IMR-90 (cell line): ENCODE measurements around the gene FAM78A. TPM values are rescaled to one million over a fixed set of nuclear protein-coding genes. Genes with fewer than 3 reads are reported as not detected.

Experiments
- ATAC-seq: fragments of 200-7000 bp; cut with Tn5 transposase; 2 replicates; pipeline ENCODE4 v1.9.1; 2020; ENCODE audit warnings: low read depth, mild to moderate bottlenecking, moderate library complexity
- BruUV-seq: library from RNA; stranded (reverse); fragments of 400-500 nt; replicated peaks from 2 replicates; lab custom pipeline; 2021; lab: Mats Ljungman, UMichigan
- CTCF ChIA-PET: fragments of 300-600 bp; formaldehyde crosslinking; extraction: SDS; loops from one replicate; lab custom pipeline; 2021; ENCODE audit warnings: antibody characterized with exemption; lab: Yijun Ruan, JAX
- POLR2A ChIA-PET: fragments of 300-600 bp; sonication (Branson Sonifier 250); formaldehyde crosslinking; loops from one replicate; lab custom pipeline; 2022; ENCODE audit warnings: antibody characterized with exemption; ENCODE audit not compliant: unreplicated experiment; lab: Charles Lee
- DNase-seq: peaks from one replicate; pipeline ENCODE4 v3.0.0; 2013
- H2AFZ ChIP-seq: replicated peaks from 2 replicates; pipeline ENCODE3; 2013; ENCODE audit warnings: low read length, mild to moderate bottlenecking; ENCODE audit not compliant: poor library complexity
- H2AK5ac ChIP-seq: 2 replicates; pipeline ENCODE4 v1.6.1; 2013; ENCODE audit warnings: low read depth, low read length, inconsistent platforms
- H2AK9ac ChIP-seq: replicated peaks from 2 replicates; pipeline ENCODE3; 2013; ENCODE audit warnings: mild to moderate bottlenecking, low read depth, low read length, moderate library complexity; ENCODE audit not compliant: poor library complexity
- H2BK120ac ChIP-seq: 2 replicates; pipeline ENCODE4 v1.6.1; 2013; ENCODE audit warnings: low read depth, low read length, inconsistent platforms
- H2BK15ac ChIP-seq: 3 replicates; pipeline ENCODE4 v1.6.1; 2013; ENCODE audit warnings: low read depth, low read length, inconsistent platforms
- H2BK20ac ChIP-seq: 2 replicates; pipeline ENCODE4 v1.6.1; 2013; ENCODE audit warnings: low read depth, mild to moderate bottlenecking, inconsistent platforms, low read length, moderate library complexity
- H2BK5ac ChIP-seq: 2 replicates; pipeline ENCODE4 v1.6.1; 2013; ENCODE audit warnings: mild to moderate bottlenecking, low read depth, low read length, inconsistent platforms; ENCODE audit not compliant: poor library complexity, severe bottlenecking
- H3K14ac ChIP-seq: replicated peaks from 2 replicates; pipeline ENCODE4 v1.6.1; 2013; ENCODE audit warnings: low read depth, low read length, inconsistent platforms
- H3K18ac ChIP-seq: 2 replicates; pipeline ENCODE4 v1.6.1; 2013; ENCODE audit warnings: low read depth, low read length, control low read depth
- H3K23ac ChIP-seq: 2 replicates; pipeline ENCODE4 v1.6.1; 2013; ENCODE audit warnings: low read depth, low read length, inconsistent platforms
- H3K27ac ChIP-seq: 2 replicates; pipeline ENCODE4 v1.5.1; 2013; ENCODE audit warnings: mild to moderate bottlenecking, control low read depth, low read length; ENCODE audit not compliant: insufficient read depth
- H3K27me3 ChIP-seq: 2 replicates; pipeline ENCODE4 v1.6.1; 2013; ENCODE audit warnings: low read length; ENCODE audit not compliant: control insufficient read depth, insufficient read depth
- H3K36me3 ChIP-seq: 2 replicates; pipeline ENCODE4 v1.6.1; 2013; ENCODE audit warnings: low read length, mixed read lengths; ENCODE audit not compliant: control insufficient read depth, insufficient read depth
- H3K4ac ChIP-seq: 2 replicates; pipeline ENCODE4 v1.6.1; 2013; ENCODE audit warnings: low read depth, low read length, inconsistent platforms
- H3K4me1 ChIP-seq: 2 replicates; pipeline ENCODE4 v1.6.1; 2013; ENCODE audit warnings: low read length, mixed read lengths; ENCODE audit not compliant: control insufficient read depth, insufficient read depth
- H3K4me2 ChIP-seq: 2 replicates; pipeline ENCODE4 v1.6.1; 2013; ENCODE audit warnings: low read depth, mild to moderate bottlenecking, control low read depth, low read length, moderate library complexity
- H3K4me3 ChIP-seq: 2 replicates; pipeline ENCODE4 v1.5.1; 2013; ENCODE audit warnings: low read depth, mild to moderate bottlenecking, control low read depth, low read length, moderate library complexity; ENCODE audit not compliant: insufficient read depth
- H3K56ac ChIP-seq: 2 replicates; pipeline ENCODE4 v1.6.1; 2013; ENCODE audit warnings: low read length, inconsistent platforms; ENCODE audit not compliant: insufficient read depth; ENCODE audit errors: extremely low read depth
- H3K79me1 ChIP-seq, 2 experiments: 2 replicates each; pipeline ENCODE4 v1.6.1; 2013; ENCODE audit warnings: low read length in 2 of 2, inconsistent platforms in 1 of 2, low read depth in 1 of 2
- H3K9ac ChIP-seq: 2 replicates; pipeline ENCODE4 v1.6.1; 2013; ENCODE audit warnings: low read depth, low read length, control low read depth
- H3K9me1 ChIP-seq: 2 replicates; pipeline ENCODE4 v1.6.1; 2013; ENCODE audit warnings: low read length, inconsistent platforms; ENCODE audit not compliant: insufficient read depth
- H3K9me3 ChIP-seq: 2 replicates; pipeline ENCODE4 v1.6.1; 2013; ENCODE audit warnings: low read length; ENCODE audit not compliant: control insufficient read depth, insufficient read depth
- H4K20me1 ChIP-seq: 2 replicates; pipeline ENCODE4 v1.6.1; 2013; ENCODE audit warnings: low read length, inconsistent platforms; ENCODE audit not compliant: insufficient read depth
- H4K5ac ChIP-seq: 2 replicates; pipeline ENCODE4 v1.6.1; 2013; ENCODE audit warnings: mild to moderate bottlenecking, low read depth, low read length, control low read depth
- H4K8ac ChIP-seq, 2 experiments: 2 replicates each; pipeline ENCODE4 v1.6.1; 2013; ENCODE audit warnings: low read depth in 2 of 2, low read length in 2 of 2, control low read depth in 1 of 2, inconsistent platforms in 1 of 2
- H4K91ac ChIP-seq: 2 replicates; pipeline ENCODE4 v1.6.1; 2013; ENCODE audit warnings: low read depth, low read length, inconsistent platforms; ENCODE audit not compliant: insufficient read depth
- BHLHE40 ChIP-seq: fragments of 150-350 bp; IDR thresholded peaks from 2 replicates; pipeline ENCODE4 v1.6.1; 2016; ENCODE audit warnings: mild to moderate bottlenecking, low read depth, low read length
- CHD1 ChIP-seq: IDR thresholded peaks from 2 replicates; pipeline ENCODE4 v1.6.1; 2012; ENCODE audit warnings: low read depth, low read length, improper control_type of control experiment
- ELK1 ChIP-seq: fragments of 150-350 bp; IDR thresholded peaks from 2 replicates; pipeline ENCODE4 v1.6.1; 2016; ENCODE audit warnings: low read depth, mild to moderate bottlenecking, low read length, moderate library complexity, borderline replicate concordance
- FOS ChIP-seq: fragments of 150-350 bp; IDR thresholded peaks from 2 replicates; pipeline ENCODE4 v1.6.1; 2016; ENCODE audit warnings: low read depth, low read length
- MAFK ChIP-seq: IDR thresholded peaks from 2 replicates; pipeline ENCODE4 v1.6.1; 2012; ENCODE audit warnings: low read depth, low read length, improper control_type of control experiment
- MXI1 ChIP-seq: IDR thresholded peaks from 2 replicates; pipeline ENCODE4 v1.6.1; 2012; ENCODE audit warnings: low read depth, mild to moderate bottlenecking, low read length, moderate library complexity, borderline replicate concordance
- NFE2L2 ChIP-seq: fragments of 150-350 bp; IDR thresholded peaks from 2 replicates; pipeline ENCODE4 v1.6.1; 2016; ENCODE audit warnings: low read depth, mild to moderate bottlenecking, low read length
- RAD21 ChIP-seq: IDR thresholded peaks from 2 replicates; pipeline ENCODE4 v1.6.1; 2012; ENCODE audit warnings: low read length, improper control_type of control experiment
- RCOR1 ChIP-seq: IDR thresholded peaks from 2 replicates; pipeline ENCODE4 v1.6.1; 2012; ENCODE audit warnings: mild to moderate bottlenecking, low read length, improper control_type of control experiment; ENCODE audit not compliant: insufficient replicate concordance
- RFX5 ChIP-seq: IDR thresholded peaks from 2 replicates; pipeline ENCODE4 v1.8.0; 2012; ENCODE audit warnings: low read depth, mild to moderate bottlenecking, low read length, moderate library complexity
- SMC3 ChIP-seq: fragments of 150-350 bp; IDR thresholded peaks from 2 replicates; pipeline ENCODE4 v1.6.1; 2016; ENCODE audit warnings: low read depth, mild to moderate bottlenecking, antibody characterized with exemption, low read length, moderate library complexity
- USF2 ChIP-seq: fragments of 150-350 bp; IDR thresholded peaks from 2 replicates; pipeline ENCODE4 v1.6.1; 2017; ENCODE audit warnings: mild to moderate bottlenecking, antibody characterized with exemption, low read length, low read depth
- WGBS, 2 experiments: methylation state at CpG; one replicate each; pipeline versions ENCODE4 v1.1.5 to v1.1.7; 2013; ENCODE audit warnings: missing lambda C conversion rate in 2 of 2; ENCODE audit not compliant: insufficient read length in 1 of 2; ENCODE audit errors: extremely low coverage in 2 of 2; 5-methylcytosine and 5-hydroxymethylcytosine counted together
- dilution Hi-C: fragments of 300-500 bp; cut with HindIII; formaldehyde crosslinking; loops from one replicate; pipeline ENCODE4 v1.14.3; 2018; ENCODE audit warnings: low sequenced_read_pairs; ENCODE audit not compliant: unreplicated experiment
- in situ Hi-C: fragments of 300-500 bp; cut with MboI; formaldehyde crosslinking; loops from 3 replicates; pipeline ENCODE4 v1.14.3; 2019; ENCODE audit warnings: low sequenced_read_pairs, inconsistent platforms, mixed read lengths
- intact Hi-C: fragments of 100-400 bp; cut with micrococcal nuclease; formaldehyde crosslinking; loops from 2 replicates; pipeline ENCODE4 v1.10.0; 2022
- polyA plus RNA-seq, 3 experiments: library from polyadenylated mRNA; depleted of rRNA; stranded (reverse); fragments of >200 nt; gene quantifications; 2 replicates each; pipeline ENCODE4 v1.2.3, GENCODE V29; 2012; ENCODE audit warnings: low replicate concordance in 1 of 3
- total RNA-seq: library from RNA; depleted of rRNA; stranded (reverse); fragments of >200 nt; gene quantifications from 2 replicates; pipeline ENCODE4 v1.2.3, GENCODE V29; 2012
- TF ChIP-seq, protein P1 (sequence below): conservative IDR thresholded peaks from 2 replicates; pipeline ENCODE4 v1.5.1; 2012; ENCODE audit warnings: mild to moderate bottlenecking, low read depth, low read length, improper control_type of control experiment

The FAM78A gene
- total and polyA plus RNA-seq, 2 of the 4 experiments (the other 2 are of a cell fraction): 0.18 to 0.27 TPM

GRCh38 chr9:131257266-131258025 is 18.9 kb downstream of the FAM78A start:
- Histone ChIP-seq H3K27ac (no peak overlapping the region), H2AFZ (no peak overlapping the region), H3K27me3 (no peaks in the 10 kb centered on the region), H3K79me1 (0 out of 4 replicates have a peak, but pooled peaks cover 0 to 2% of the 10 kb centered on the region in 2 experiments), H3K18ac (no peak overlapping the region), H4K91ac (no peak overlapping the region; the same call in 1 of the 2 replicates), H3K9ac (no peak overlapping the region), H2BK5ac (no peak overlapping the region), H3K23ac (no peak overlapping the region), H3K56ac (no peak overlapping the region), H3K4me1 (peaks cover 10% of the 10 kb centered on the region), H2BK15ac (no peak overlapping the region), H3K9me1 (peaks cover 6% of the 10 kb centered on the region; the same call in 1 of the 2 replicates), H2BK20ac (0 out of 2 replicates have a peak overlapping the region, but pooled peaks have one; percentile 41), H3K9me3 (no peaks in the 10 kb centered on the region), H3K4me3 (no peak overlapping the region), H2BK120ac (0 out of 2 replicates have a peak overlapping the region, but pooled peaks have one; percentile 10), H3K4me2 (no peak overlapping the region), H3K4ac (peak overlapping the region; percentile 64), H4K5ac (no peak overlapping the region), H3K36me3 (no peaks in the 10 kb centered on the region), H3K14ac (no peak overlapping the region), H2AK9ac (no peak overlapping the region), H4K8ac (no peak overlapping the region; a peak in 1 of 4 replicates), H2AK5ac (peak overlapping the region; percentile 39), H4K20me1 (no peaks in the 10 kb centered on the region)
- CTCF ChIA-PET: no interaction called here
- BruUV-seq: no TSS peak
- TF ChIP-seq MAFK (no peak), ELK1 (no peak), SMC3 (no peak), BHLHE40 (no peak), RCOR1 (no peak), NFE2L2 (no peak), MXI1 (no peak), CHD1 (no peak), FOS (no peak), RFX5 (no peak), USF2 (no peak), RAD21 (no peak)
- TF ChIP-seq, protein P1, sequence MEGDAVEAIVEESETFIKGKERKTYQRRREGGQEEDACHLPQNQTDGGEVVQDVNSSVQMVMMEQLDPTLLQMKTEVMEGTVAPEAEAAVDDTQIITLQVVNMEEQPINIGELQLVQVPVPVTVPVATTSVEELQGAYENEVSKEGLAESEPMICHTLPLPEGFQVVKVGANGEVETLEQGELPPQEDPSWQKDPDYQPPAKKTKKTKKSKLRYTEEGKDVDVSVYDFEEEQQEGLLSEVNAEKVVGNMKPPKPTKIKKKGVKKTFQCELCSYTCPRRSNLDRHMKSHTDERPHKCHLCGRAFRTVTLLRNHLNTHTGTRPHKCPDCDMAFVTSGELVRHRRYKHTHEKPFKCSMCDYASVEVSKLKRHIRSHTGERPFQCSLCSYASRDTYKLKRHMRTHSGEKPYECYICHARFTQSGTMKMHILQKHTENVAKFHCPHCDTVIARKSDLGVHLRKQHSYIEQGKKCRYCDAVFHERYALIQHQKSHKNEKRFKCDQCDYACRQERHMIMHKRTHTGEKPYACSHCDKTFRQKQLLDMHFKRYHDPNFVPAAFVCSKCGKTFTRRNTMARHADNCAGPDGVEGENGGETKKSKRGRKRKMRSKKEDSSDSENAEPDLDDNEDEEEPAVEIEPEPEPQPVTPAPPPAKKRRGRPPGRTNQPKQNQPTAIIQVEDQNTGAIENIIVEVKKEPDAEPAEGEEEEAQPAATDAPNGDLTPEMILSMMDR: no peak
- ATAC-seq (no peak), DNase-seq (no peak)
- POLR2A ChIA-PET: no interaction called here
- in situ Hi-C loops: no loop called here
- WGBS, 2 experiments: 100% methylated on average over 1 of the region's 15 CpGs; no CpG with 5 or more reads in 1 of the 2 experiments
- dilution Hi-C loops: no loop called here
- intact Hi-C loops: no loop called here
